ENCODE results near the gene ABCA12. TPM values are rescaled to one million over a fixed set of nuclear protein-coding genes. Genes with fewer than 3 reads are reported as not detected.

Gene ABCA12
- total and polyA plus RNA-seq, 2 donors (not counting 3 experiments of a cell fraction or from before 2014, with no cell fraction given), result not detected

GRCh38 chr2:214989187-214989586, 149.2 kb downstream of the ABCA12 start:
- Histone ChIP-seq H3K27ac (ENCODE audit: insufficient read depth, low read depth, low read length) (no peak overlapping the region), H3K4me1 (ENCODE audit: control insufficient read depth, extremely low read depth, insufficient read depth, low read length) (no peaks in the 10 kb centered on the region), H2AFZ (ENCODE audit: low read depth, low read length) (no peak overlapping the region), H3K9me3 (replicated peaks; ENCODE audit: control insufficient read depth, insufficient read depth, low read length) (no peaks in the 10 kb centered on the region), H3K36me3 (ENCODE audit: control insufficient read depth in 2 of 2, extremely low read depth in 1 of 2, insufficient read depth in 2 of 2, low read length in 2 of 2) (no peaks in the 10 kb centered on the region), H3K4me3 (replicated peaks in 1 of 3; ENCODE audit: insufficient read depth in 1 of 3, low read depth in 1 of 3, low read length in 3 of 3) (no peak overlapping the region), H3K4me2 (ENCODE audit: insufficient read depth, low read length) (no peak overlapping the region), H3K79me2 (ENCODE audit: control insufficient read depth, insufficient read depth, low read length) (no peaks in the 10 kb centered on the region), H3K27me3 (ENCODE audit: control insufficient read depth in 2 of 2, insufficient read depth in 2 of 2, low read length in 2 of 2) (no peaks in the 10 kb centered on the region), H4K20me1 (replicated peaks; ENCODE audit: control insufficient read depth, extremely low read depth, insufficient read depth, low read length) (no peaks in the 10 kb centered on the region), H3K9me1 (replicated peaks; ENCODE audit: control insufficient read depth, extremely low read depth, insufficient read depth, low read length) (no peaks in the 10 kb centered on the region), H3K9ac (replicated peaks; ENCODE audit: extremely low read depth, insufficient read depth, low read length) (no peak overlapping the region)
- BruUV-seq (replicated peaks), result no TSS peak
- ChIA-PET CTCF (no interaction called here), POLR2A (no interaction called here)
- DNase-seq (ENCODE audit: low read depth, low spot score) (no peak), FAIRE-seq (no peak)
- dilution Hi-C loops (cut with MboI; ENCODE audit: extremely low pct_ligation_motif_present, low sequenced_read_pairs) (no loop called here), intact Hi-C loops (cut with micrococcal nuclease) (no loop called here)
- TF ChIP-seq POLR2AphosphoS5 (IDR thresholded peaks at IDR 0.05; ENCODE audit: insufficient read depth, low read depth, low read length) (no peak), EZH2 (IDR thresholded peaks at IDR 0.05; ENCODE audit: borderline replicate concordance, low read depth, low read length, severe bottlenecking) (no peak), JUN (IDR thresholded peaks at IDR 0.05; ENCODE audit: borderline replicate concordance, insufficient read depth, insufficient read length, low read depth) (no peak), GATA2 (IDR thresholded peaks at IDR 0.05; ENCODE audit: insufficient read depth, insufficient read length, low read depth, low read length) (no peak), POLR2A (IDR thresholded peaks at IDR 0.05; ENCODE audit: low read depth, low read length) (no peak), MAX (IDR thresholded peaks at IDR 0.05; ENCODE audit: insufficient read depth, insufficient read length) (no peak), MYC (IDR thresholded peaks at IDR 0.05; ENCODE audit: low read depth, low read length) (no peak), CTCF (IDR thresholded peaks at IDR 0.05; ENCODE audit: extremely low read depth in 1 of 2, insufficient read depth in 1 of 2, low read depth in 1 of 2, low read length in 2 of 2) (no peak), FOS (IDR thresholded peaks at IDR 0.05; ENCODE audit: borderline replicate concordance, insufficient read depth, low read length) (no peak)

Data from endothelial cell of umbilical vein (primary cell).